GM21526 (cell line): ENCODE results near the gene C6orf47.

Experiments used
- ATAC-seq: cut with Tn5 transposase; IDR thresholded peaks from one replicate; pipeline ENCODE4 v1.9.1; 2021; ENCODE audit warnings: moderate library complexity; ENCODE audit not compliant: unreplicated experiment, low FRiP score

C6orf47 gene

DNA sequence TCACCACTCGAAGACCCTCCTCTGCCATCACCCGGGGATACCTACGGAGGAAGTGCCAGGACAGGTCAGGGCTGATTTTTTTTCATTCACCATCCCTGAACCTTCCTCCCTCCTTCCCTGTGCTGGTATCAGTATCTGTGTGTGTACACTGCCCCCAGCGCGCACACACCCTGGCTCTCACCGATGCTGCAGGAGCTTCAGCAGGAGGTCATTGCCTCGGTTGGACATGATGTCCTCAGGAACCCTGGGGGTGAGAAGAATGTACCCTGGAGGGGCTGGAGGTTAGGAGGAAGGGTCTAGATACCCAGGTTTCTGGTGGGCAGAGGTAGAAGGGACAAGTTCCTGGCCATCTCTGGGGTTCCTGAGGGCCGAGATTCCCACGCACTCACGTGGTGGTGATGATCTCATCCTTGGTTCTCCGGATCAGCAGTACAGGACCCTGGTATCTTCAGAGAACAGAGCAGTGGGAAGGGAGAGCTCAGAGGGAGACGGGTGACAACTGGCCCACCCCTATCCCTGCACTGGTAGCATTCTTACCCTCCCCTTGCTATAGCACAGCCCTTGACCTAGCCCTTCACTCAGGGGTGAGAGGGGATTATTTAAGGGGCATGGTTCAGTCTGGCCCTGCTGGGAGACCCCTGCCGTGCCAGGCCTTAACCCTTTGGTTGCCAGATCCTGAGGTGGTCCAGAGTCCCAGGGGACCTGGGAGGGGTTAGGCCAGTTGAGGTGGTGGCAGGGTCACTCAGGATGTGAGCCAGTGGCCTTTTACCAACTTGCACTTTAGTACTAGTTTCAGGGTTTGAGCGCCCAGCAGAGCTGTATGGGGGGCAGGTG, 27.5 kb upstream of the C6orf47 start:
- no peak for ATAC-seq

DNA sequence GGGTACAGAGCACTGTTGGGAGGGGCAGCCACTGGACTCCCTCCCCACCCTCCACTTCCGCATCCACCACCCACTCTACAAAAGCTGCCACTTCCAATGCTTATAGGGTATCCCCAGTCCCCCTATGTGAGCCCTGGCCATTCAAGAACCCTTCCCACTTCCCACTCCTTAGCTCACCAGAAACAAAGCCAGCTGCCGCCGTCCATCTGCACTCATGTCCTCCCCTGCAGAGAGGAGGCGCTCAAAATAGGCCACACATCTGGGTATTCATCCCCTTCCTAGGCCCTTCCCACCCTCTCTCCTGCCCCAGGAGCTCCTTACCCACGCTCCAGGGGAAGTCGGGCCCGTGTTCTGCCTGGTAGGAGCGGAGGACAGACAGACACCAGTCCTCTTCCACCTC, 26.7 kb upstream of the C6orf47 start:
- ATAC-seq: no peak

DNA sequence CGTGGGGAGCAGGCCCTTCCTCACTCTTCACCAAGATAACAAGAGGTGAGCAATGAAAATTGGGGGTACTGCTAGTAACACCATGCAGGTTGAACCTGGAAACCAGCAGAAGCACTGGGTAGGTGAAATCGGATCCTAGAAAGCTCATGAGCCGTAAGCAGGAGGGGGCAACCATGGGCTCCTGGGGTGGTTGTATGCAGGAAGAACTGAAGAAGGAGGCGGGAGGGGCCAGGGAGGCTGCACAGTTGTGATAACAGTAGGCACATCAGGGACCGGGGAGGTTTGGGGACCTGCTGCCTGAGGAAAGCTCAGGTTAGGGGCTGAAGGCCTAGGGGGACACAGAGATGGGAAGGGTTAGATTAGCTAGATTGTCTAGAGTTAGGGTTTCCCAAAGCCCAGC, 25.9 kb upstream of the C6orf47 start:
- no peak for ATAC-seq

DNA sequence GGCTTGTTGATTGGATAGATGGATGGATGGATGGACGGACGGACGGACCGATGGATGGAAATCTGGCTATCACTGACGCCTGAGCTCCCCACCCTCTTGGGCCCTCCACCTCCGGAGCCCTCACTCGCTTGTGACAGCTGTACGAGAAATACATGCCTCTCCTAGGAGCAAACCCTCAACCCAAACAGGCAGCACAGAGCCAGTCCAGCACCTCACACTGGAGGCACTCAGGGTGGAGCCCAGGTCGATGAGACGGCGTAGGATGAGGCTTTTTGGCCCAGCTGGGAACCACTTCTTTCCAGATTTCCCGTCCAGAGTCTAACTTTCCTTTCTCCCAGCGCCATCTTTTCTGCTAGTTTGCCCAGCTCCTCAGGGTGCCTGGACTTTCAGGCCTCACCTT, 23.0 kb upstream of the C6orf47 start:
- ATAC-seq: no peak

DNA sequence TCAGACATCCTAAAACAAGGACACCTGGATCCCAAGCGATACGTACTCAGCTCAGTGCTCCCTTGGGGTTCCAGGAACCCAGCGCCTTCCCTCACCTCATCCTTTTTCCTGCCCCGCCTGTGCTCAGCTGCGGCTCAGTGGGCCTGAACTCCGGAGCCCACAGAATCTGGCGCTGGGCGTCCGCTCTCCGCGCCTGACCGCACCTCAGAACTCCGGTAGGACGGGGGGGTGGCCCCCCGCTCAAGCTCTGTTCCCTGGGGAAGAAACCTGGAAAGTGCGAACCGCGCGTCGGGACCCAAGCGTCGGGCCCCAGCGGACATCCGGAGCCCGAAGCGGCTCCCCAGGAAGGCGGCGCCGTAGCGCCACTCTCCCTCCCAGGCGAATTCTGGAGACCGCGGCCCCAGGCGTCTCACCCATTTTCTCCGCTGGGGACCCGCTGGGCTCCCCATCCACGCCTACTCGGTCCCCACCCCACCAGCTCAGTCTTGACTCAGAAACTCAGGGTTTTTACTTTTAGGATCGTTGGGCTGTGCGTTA, 20.6 kb upstream of the C6orf47 start:
- no peak for ATAC-seq

DNA sequence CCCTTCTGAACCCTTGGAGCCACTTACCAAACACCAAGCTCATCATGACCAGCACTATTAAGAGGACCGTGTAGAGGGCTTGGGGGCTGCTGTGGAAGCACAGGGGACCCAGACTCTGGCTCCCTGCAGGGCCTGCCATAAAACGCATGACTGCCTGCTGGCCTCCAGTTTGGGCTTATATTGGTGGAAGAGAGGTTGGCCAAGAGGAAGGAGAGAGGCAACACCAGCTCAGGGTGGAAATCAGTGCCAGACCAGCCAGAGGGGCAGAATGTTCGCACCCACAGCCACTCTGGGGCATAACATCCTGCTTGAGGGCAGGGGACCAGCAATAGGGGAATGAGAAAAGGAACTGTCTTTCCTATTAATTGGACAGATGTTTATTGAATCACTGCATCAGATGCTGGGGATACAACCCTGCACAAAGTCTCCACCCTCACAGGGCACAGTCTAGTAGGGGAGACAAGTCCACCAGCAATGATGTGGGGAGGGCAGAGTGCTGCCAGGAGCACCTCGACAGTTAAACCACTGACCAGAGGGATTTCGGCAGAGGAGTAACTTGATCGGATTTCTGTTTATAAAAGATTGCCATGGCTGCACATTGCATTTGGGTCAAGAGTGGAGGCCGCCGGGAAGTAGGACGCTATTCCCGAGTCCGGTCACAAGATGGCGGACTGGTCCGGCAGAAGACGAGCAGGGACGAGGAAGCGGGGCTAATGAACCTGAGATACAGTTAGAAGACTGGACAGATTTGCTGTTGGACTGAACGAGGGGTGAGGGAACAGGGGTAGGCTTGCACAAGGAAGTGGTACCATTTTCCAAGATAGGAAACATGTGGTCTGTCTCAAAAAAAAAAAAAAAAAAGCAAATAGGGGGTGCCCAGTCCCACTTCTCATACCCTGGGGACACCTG, 19.9 kb upstream of the C6orf47 start, which contains the start of gene LY6G5C:
Gene LY6G5C (minus strand): TSS at position 842 of the 909 bp plus-strand sequence. CDS start 694 bp downstream, at position 148.
- no peak for ATAC-seq

DNA sequence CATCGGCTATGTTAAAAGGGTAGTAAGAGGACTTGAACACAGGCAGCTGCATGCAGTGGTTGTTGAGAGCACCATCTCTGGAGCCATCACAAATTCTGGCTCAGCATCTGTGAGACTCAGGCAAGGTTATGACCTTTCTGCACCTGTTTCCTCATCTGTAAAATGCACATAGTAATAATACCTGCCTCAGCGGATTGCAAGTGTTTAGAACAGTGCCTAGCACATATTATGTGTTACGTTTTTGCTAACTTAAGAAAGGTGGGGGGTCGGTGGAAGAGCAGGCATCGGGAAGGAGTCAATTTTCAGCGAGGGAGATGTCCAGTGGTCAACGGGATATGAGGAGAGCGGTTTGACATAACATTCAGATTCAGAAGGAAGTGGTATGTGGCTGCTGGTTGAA, 17.4 kb upstream of the C6orf47 start:
- no peak for ATAC-seq

DNA sequence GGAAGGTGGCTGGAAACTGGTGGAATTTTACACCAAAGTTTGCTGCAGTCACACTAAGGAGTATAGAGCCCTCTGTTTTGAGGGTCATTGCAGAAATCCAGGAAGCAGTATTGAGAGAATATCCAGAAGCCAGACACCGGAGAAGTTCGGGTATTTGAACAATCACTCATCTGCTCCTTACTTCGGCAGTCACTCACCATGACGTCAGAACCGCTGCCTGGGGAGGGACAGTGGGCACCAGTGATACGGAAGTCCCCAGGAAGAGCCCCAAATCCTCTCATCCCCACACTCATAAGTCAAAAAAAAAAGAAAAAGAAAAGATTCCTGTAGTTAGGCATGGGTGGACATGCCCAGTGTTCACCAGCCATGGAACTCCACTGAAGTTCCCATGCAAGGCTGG, 16.3 kb upstream of the C6orf47 start:
- ATAC-seq: no peak

DNA sequence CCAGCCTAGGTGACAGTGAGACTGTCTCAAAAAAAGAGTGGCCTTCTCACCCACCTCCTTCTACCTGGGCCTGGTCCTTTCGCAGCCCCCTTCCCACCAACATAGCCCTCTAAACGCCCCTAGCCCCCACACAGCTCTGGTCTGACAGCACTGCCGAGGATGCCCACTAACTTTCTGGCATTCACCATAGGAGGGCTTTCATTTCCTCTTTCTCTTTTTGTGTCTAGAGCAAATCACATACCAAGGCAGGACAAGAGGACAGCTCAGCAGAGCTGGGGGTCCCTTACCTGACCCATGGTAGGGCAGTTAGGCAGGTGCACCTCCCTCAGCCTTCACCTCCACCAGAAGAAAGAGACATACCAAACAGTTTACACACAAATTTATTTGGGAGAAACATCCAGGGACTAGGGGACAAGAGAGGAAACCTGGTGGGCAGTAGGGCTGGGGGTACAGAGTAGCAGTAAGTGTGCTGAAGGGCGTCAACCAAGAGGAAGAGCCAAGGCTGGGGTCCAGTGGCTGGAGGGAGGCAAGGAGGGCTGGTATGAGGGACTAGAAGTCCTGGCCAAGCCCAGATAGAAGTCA, 15.8 kb upstream of the C6orf47 start:
- ATAC-seq: no peak

DNA sequence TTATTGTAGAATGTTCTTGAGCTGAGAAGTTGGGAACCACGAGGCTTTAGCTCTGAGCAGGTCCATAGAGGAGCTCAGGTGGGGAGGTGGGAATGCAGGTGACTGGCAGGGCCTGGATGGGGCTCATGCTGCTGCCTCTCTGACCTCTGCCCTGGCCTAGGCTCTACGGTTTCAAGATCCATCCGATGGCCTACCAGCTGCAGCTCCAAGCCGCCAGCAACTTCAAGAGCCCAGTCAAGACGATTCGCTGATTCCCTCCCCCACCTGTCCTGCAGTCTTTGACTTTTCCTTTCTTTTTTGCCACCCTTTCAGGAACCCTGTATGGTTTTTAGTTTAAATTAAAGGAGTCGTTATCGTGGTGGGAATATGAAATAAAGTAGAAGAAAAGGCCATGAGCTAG, 9.1 kb upstream of the C6orf47 start, which contains the start of gene LY6G5B:
Gene LY6G5B (plus strand): TSS at position 301 of the 400 bp plus-strand sequence. CDS start 975 bp downstream, outside the sequence.
- ATAC-seq: no peak

DNA sequence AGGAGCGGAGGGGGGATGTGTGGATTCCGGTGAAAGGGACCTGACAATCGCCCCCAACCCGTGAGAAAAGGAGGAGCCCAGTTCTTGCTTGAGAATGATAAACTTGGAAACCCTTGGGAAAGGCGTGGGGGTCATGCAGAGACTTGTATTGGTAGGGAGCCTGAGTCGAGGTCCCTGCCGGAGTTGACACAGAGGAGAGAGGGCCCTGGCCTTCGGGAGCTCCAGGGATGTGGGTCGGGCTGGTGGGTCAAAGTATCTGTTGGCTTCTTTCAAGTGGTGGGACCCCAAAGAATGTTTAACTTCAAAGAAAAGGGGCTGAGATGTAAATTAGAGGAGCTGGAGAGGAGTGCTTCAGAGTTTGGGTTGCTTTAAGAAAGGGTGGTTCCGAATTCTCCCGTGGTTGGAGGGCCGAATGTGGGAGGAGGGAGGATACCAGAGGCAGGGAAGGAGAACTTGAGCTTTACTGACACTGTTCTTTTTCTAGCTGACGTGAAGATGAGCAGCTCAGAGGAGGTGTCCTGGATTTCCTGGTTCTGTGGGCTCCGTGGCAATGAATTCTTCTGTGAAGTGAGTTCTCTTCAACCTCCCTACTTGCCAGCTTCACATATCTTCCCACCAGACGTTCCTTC, 5.9 kb upstream of the C6orf47 start:
- ATAC-seq: no peak

DNA sequence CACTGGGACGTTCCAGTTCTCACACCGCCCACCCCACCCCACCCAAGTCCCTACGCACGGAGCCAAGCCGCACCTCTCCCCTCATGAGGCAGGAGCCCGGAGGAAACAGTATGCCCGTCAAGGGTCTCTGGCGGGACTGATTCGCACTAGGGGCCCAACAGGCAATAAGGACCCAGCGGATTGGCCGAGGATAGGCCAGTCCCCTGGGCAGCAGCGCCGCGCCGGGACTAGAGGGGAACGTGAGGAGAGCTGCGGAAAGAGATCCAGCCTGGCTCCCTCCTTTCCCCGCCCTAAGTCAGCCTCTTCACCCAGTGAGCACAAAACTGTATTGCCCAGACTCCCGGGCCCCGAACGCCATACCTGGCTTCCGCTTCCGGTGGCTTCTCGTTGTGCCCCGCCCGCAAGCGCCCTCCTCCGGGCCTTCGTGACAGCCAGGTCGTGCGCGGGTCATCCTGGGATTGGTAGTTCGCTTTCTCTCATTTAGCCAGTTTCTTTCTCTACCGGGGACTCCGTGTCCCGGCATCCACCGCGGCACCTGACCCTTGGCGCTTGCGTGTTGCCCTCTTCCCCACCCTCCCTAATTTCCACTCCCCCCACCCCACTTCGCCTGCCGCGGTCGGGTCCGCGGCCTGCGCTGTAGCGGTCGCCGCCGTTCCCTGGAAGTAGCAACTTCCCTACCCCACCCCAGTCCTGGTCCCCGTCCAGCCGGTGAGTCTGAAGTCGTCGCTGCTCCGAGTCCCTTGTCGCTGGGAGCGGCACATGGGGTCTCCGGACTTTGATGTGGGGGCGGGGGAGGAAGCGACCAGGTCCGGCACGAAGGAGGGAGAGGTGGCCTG, 5.1 kb upstream of the C6orf47 start, which contains the start of gene CSNK2B:
Gene CSNK2B (plus strand): TSS at position 580 of the 836 bp plus-strand sequence. CDS start 752 bp downstream, outside the sequence.
- ATAC-seq: peak; percentile 71

DNA sequence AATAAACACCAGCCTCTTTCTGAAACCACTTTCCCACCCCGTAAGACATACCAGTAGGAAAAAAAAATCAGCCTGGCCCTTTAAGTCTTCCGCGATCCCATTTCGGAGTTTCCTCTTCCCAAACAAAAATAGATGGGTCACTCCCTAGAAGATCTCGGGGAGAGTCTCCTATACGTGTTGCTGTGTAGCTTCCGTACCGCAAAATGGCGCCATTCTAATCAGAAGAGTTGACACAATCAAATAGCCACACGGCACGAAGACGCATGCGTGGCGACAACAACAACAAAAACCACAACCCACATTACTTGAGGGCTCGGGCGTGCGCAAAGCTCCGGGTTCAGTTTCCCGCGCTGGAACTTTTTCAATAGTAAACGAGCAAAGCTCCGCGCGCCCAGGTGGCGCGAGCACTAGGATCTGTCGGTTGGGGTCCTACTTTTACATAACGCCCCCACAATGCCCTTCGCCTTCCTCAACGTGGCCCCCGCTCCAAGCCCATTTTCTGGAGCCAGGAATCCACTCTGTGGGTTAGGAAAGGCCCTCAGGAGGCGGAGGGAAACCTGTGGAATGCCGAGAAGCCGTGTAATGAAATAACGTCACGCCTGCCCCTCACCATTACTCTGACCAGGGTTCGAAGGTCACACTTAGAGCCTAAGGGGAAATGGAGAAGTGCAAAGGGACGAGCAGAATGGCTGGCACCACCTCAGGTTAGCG, 4.4 kb upstream of the C6orf47 start, which contains the start of gene GPANK1:
Gene GPANK1 (minus strand): TSS at position 208 of the 711 bp plus-strand sequence. CDS start 519 bp downstream, outside the sequence.
- ATAC-seq: no peak

DNA sequence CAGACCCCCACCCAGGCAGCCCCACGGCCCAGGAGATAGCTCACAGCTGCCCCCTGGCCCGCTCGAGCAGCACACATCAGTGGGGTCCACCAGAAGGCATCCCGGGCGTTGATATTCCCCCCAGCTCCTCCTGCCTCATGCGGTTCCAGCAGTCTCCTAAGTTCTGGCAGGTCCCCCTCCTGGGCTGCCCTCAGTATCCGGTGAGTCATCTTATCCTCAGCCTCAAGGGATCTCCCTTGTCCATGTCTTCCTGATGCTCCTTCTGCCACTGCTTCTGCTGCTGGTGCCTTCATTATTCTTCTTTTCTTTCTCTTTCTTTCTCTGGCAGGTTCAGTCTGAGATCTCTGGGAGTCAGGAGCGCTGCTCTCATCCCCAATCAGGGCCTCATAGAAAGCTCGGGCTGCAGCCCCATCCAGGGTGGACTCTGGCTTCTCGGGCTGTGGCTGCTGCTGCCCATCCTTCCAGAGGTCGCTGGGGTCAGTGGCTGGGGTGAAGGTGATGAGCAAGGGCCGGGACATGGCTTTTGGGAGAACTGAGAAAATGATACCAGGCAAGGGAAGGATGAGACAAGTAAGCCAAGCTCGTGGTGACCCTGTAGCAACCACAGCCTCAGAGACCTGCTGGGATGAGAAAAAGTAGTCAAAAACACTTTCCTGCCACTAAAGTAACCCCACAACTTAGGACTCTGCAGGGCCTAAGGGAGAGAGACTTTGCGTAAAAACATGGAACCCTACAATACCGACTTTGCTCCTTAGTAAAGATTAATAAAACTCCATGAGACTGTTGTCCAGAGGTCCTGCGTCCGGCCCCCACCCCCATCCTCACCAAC, 3.6 kb upstream of the C6orf47 start:
- ATAC-seq: no peak

DNA sequence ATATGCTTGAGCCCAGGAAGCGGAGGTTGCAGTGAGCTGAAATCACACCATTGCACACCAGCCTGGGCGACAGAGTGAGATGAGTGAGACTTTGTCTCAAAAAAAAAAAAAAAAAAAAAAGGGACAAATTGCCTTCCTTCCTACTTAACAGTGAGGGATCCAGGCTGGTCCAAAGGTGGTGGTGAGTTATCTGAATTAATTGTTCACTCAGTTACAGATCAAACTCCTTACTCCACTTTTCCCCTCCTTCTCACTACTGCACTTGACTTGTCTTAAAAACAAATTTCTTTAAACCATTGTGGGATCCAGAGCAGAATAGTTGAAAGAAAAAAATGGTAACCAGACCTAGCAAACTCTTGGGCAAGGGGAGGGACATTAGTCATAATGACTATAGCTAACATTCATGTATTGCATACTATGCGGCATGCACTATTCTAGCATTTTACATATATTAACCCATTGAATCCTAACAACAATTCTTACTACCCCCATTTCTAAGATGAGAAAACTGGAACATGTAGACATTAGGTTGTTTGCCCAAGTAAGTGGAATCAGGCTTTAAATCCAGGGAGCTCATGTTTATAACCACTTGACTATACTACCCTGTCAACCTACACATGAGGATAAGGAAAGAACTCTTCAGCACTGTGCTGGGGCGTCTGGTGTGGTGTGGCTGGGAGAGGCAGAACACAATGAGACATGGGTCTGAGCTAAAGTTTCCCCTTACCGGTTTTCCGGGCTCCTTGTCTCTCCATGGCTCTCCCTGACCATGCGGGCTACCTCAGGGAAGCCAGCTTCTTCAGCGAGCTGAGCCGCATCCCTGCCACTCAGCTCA, 2.8 kb upstream of the C6orf47 start:
- ATAC-seq: no peak

DNA sequence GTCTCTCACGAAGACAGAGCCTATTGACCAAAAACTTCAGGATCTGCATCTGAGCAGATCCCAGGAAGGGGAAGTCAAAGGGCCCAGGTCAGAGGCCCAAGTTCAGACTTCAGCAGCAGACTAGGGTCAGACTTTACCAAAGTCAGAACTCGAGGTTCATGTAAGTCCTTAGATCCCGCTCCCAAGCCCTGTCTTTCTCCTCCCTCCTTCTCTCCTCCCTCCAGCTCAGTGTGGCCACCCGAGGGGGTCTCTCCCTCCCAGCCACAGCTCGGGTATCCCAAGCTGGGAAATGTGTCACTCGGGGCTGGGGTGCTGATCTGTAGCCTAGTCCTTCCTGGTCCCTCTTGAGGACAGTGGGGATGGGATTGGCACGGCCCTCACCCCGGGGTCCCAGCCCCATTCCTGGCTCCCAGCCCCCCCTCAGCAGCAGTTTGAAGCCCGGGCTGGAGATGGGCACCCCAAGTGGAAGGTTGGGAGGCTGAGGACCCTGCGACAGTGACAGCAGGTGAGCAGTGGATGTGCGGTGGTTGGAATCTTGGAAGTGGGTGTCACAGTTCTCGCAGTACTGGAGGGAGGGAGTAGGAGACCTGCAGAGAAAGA, 1.6 kb upstream of the C6orf47 start:
- ATAC-seq: no peak
